Gastroesophageal sphincter (tissue), 4 donors: Measurements from ENCODE around the gene TENT5C. TPM values are rescaled to one million over a fixed set of nuclear protein-coding genes. Genes with fewer than 3 reads are reported as not detected.

ENCODE experiments used
- ATAC-seq: fragments of 150-250 bp; one replicate; pipeline ENCODE4 v1.9.1; 2016; ENCODE audit warnings: mild to moderate bottlenecking, moderate library complexity
- H3K27ac ChIP-seq, 4 donors: fragments of 200-600 bp; sonication (generic) in 3 of 4; 1 replicate in 3 of 4; 2 replicates in 1 of 4; pipeline ENCODE4 v1.5.1; 2016 to 2019
- H3K27me3 ChIP-seq: fragments of 200-600 bp; sonication (generic); one replicate; pipeline ENCODE4 v1.5.1; 2019
- H3K36me3 ChIP-seq, 2 donors: fragments of 200-600 bp; sonication (generic); one replicate each; pipeline ENCODE4 v1.5.1; 2019; ENCODE audit warnings: control low read depth in 1 of 2
- H3K4me1 ChIP-seq, 3 donors: fragments of 200-600 bp; sonication (generic); 1 replicate in 2 of 3; 2 replicates in 1 of 3; pipeline ENCODE4 v1.5.1; 2016 to 2019; ENCODE audit warnings: control low read depth in 2 of 3
- H3K4me3 ChIP-seq, 2 donors: fragments of 200-600 bp; sonication (generic); one replicate each; pipeline ENCODE4 v1.5.1; 2019; ENCODE audit warnings: mild to moderate bottlenecking in 1 of 2, moderate library complexity in 1 of 2
- H3K9me3 ChIP-seq, 3 donors: fragments of 200-600 bp; sonication (generic); one replicate each; pipeline ENCODE4 v1.5.1; 2017 to 2019; ENCODE audit warnings: control low read depth in 2 of 3
- CTCF ChIP-seq, 4 experiments: fragments of 200-600 bp in 2 of 4; fragments of 450-650 bp in 2 of 4; sonication (generic) in 1 of 4; IDR thresholded peaks; one replicate each; pipeline ENCODE4 v1.5.1; 2017 to 2019; ENCODE audit warnings: antibody characterized with exemption in 4 of 4, mild to moderate bottlenecking in 2 of 4, moderate library complexity in 2 of 4
- EP300 ChIP-seq: sonication (generic); formaldehyde crosslinking; IDR thresholded peaks from one replicate; pipeline ENCODE4 v1.6.1; 2017; ENCODE audit warnings: antibody characterized with exemption, mild to moderate bottlenecking
- POLR2A ChIP-seq, 2 donors: fragments of 450-650 bp; IDR thresholded peaks; one replicate each; pipeline ENCODE4 v1.6.1; 2017; ENCODE audit warnings: antibody characterized with exemption in 2 of 2, mild to moderate bottlenecking in 2 of 2, moderate library complexity in 1 of 2
- POLR2AphosphoS5 ChIP-seq: sonication (generic); formaldehyde crosslinking; IDR thresholded peaks from one replicate; pipeline ENCODE4 v1.6.1; 2017; ENCODE audit warnings: antibody characterized with exemption
- WGBS, 2 donors: methylation state at CpG; one replicate each; pipeline ENCODE4 v1.1.5; 2018; ENCODE audit warnings: low coverage in 1 of 2; 5-methylcytosine and 5-hydroxymethylcytosine counted together
- total RNA-seq, 4 donors: library from RNA; depleted of rRNA; stranded (reverse); fragments of >200 nt; gene quantifications; one replicate each; pipeline ENCODE4 v1.1.0, GENCODE V29; 2016

TENT5C gene
- total RNA-seq, 4 donors from 2014 or later: 1.5 to 6.1 (median 3.2) TPM

DNA sequence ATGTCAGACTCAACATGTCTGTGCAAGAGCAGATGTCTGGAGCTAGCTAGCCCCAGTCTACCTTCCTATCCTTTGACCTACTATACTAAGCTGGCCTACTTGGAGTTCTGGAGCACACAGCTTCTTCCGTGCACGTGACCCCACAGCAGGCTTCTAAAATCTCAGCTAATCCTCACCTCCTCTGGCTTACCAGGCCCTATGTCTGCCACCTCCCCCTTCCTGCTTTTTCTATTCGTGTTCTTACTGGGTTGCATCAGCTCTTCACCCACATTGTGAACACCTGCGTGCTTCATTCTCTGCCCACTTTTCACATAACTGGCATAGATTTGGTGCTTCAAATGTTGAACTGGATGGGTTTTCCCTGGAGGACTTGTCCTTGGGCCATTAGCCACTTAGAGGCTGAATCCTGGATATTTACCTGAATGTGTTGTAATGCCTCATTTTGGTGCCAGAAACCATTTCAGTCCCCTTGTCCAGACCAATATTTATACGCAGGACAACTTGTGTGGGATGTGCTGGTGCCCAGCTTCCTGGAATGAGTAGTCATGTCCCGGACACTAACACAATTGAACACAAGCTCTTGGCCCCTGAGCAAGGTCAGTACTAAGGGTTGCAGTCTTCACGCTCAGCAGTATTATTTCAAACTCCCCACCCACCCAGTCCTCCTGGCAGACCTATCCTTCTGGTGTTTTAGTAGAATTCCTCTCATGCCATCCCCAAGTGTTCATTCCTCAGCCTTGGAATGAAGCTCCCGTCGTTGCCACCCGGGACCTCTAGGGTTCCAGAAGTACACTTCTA lies 24.0 kb downstream of the TENT5C start:
- no peak for ATAC-seq
- TF ChIP-seq POLR2A (IDR thresholded peaks at IDR 0.05): no peak
- TF ChIP-seq CTCF (IDR thresholded peaks at IDR 0.05): no peak
- no peak for TF ChIP-seq POLR2AphosphoS5
- 83 to 87% methylated on average over 5 to 6 of the region's 10 CpGs for WGBS, 2 donors
- Histone ChIP-seq H3K4me3 (no peak overlapping the region), H3K27me3 (no peaks in the 10 kb centered on the region), H3K9me3 (no peaks in the 10 kb centered on the region), H3K4me1 (no peaks in the 10 kb centered on the region), H3K27ac (no peak overlapping the region), H3K36me3 (no peaks in the 10 kb centered on the region)

DNA sequence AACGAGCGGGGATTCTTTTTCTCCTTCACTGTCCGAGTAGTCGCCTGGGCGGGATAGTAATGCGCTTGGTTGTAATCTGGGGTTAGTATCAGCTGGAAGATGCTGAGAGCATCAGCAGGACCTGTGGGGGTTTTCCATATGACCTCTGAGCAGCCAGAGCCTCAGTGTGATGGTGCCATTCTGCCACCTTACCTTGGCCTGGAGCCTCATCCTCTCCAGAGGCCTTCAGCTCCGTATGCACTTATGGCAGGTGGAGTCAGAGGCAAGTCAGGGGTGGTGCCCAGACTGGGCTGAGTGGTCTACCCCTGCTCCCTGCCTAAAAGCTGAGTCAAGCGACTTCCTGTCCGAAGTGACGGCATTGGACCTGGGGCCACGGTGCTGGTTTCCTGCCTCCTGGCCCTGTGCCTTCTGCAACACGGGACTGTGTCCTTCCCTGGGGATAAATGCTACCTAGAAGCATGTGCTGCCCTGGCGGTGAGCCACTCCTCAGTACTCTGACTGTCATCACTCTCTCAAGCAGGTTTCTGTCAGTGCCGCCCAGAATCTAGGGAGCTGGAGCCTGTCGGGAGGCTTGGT lies 24.7 kb downstream of the TENT5C start:
- WGBS, 2 donors: 79 to 86% methylated on average over 3 to 11 of the region's 15 CpGs
- no peak overlapping the region for H3K27ac ChIP-seq
- ATAC-seq: no peak

DNA sequence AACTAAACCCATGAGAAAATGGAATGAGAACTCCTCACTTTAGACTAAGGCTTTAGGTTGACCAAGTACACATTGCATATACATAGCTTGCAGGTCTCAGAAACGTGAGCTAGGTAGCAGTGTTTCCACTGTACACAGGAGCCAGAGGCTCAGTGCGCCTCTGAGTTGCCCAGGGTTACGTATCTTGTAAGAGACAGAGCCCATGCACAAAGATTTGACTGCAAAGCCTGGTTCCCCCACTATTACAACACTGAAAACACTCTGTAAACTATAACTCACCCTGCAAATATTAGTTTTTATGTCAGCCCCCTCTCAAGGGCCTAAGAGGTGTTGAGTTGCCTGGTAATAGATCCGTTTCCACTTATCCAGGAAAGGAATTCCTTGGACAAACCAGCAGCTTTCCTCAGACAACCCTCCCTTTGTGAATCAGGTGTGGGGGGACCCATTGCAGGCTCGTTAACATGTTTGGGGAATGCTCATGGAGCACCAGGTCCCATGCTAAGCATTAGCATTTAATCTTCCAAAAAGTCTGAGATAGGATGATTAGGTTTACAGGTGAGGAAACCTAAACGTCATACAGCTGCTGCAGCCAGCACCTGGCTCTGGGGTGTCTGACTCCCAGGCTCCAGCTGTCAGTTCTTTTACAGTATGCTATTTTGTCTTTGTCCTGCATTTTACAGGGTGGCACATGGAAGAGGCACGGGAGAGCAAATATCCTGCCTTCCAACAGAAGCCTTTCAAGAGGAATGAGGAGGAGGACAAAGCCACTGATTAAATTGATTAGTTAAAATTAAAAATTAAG lies 25.7 kb downstream of the TENT5C start:
- Histone ChIP-seq H3K27ac (no peak overlapping the region), H3K4me3 (no peak overlapping the region), H3K36me3 (no peaks in the 10 kb centered on the region), H3K4me1 (no peaks in the 10 kb centered on the region), H3K27me3 (no peaks in the 10 kb centered on the region), H3K9me3 (no peaks in the 10 kb centered on the region)
- WGBS, 2 donors: 76 to 79% methylated on average over 4 to 5 of the region's 7 CpGs
- no peak for TF ChIP-seq POLR2A (IDR thresholded peaks at IDR 0.05)
- TF ChIP-seq EP300: no peak
- TF ChIP-seq CTCF (IDR thresholded peaks at IDR 0.05): no peak
- no peak for TF ChIP-seq POLR2AphosphoS5
- no peak for ATAC-seq

More for the DNA sequence above, 24.7 kb downstream of the TENT5C start:
- Histone ChIP-seq H3K9me3 (no peaks in the 10 kb centered on the region), H3K4me3 (no peak overlapping the region), H3K36me3 (no peaks in the 10 kb centered on the region), H3K27me3 (no peaks in the 10 kb centered on the region), H3K4me1 (no peaks in the 10 kb centered on the region)
- TF ChIP-seq CTCF (IDR thresholded peaks at IDR 0.05) (no peak), EP300 (no peak), POLR2A (IDR thresholded peaks at IDR 0.05) (no peak), POLR2AphosphoS5 (no peak)

DNA sequence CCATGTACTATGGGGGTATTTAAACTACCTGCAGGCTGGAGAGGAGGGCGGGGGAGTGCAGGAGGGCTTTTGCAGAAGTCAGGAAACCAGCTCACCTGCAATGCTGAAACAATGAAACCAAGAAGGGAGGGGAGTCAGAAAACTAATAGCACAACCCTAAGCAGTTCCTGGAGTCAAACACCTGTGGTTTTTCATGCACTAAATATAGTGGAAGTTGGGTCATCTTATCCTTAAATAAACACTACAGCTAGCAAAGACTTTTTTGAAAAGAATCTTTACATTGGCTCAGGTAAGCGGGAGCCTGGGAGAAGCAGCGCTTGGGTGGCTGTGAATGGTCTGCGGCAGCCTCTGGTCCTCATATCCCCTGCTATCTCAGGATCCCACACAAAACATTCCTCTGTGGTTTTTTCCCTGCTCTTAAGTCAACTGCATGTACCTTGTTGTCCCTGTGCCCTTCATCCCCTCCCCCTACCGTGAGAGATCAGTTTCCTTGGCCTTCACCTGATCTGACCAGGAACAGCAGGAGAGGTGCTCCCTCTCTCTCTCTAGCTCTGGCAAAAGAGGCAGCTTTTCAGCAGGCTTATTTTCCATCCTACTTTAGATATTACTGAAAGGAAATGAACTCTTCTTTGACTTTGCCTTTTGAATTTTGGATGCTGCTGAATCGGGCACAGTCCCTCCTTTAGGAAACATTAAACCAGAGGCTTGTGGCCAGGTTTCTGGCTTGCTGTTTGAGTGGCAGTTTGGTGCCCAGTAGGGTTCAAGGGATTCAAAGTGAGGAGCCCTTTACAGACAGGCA lies 26.6 kb downstream of the TENT5C start:
- no peaks in the 10 kb centered on the region for H3K4me1 ChIP-seq
- TF ChIP-seq EP300 (no peak), POLR2A (IDR thresholded peaks at IDR 0.05) (no peak), POLR2AphosphoS5 (no peak), CTCF (IDR thresholded peaks at IDR 0.05) (no peak)
- H3K9me3 ChIP-seq: no peaks in the 10 kb centered on the region
- no peaks in the 10 kb centered on the region for H3K36me3 ChIP-seq
- 75 to 78% methylated on average over 4 to 6 of the region's 6 CpGs for WGBS, 2 donors
- ATAC-seq: no peak
- H3K27ac ChIP-seq: no peak overlapping the region
- no peaks in the 10 kb centered on the region for H3K27me3 ChIP-seq
- no peak overlapping the region for H3K4me3 ChIP-seq
